NCI-H1694 (cell line): Measurements from ENCODE around the gene ZNF655.

Experiments used
- DNase-seq: peaks from one replicate; lab custom pipeline; 2025; lab: John Stamatoyannopoulos, UW

ZNF655 gene

GRCh38 chr7:99606531-99606930 is 48.1 kb downstream of the ZNF655 start:
- no peak for DNase-seq

GRCh38 chr7:99607548-99607947 is 49.1 kb downstream of the ZNF655 start:
- no peak for DNase-seq

DNA sequence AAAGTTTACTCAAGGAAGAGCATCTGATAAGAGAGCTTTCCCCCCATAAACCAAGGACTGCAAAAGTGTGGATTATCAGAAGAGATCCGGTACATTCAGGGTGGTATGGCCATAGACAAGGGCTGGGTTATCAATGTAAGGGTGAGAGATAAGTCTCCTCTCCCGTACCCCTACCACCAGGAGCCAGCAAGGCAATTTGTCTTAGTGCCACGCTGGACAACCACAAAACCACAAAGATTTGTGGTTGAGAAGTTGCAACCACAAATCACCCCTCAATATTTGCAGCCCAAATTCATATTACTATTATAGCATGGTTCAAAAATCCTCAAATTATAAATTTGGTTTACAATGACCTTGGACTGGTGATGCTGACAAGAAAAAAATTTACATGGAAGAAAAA is 56.1 kb downstream of the ZNF655 start:
- no peak for DNase-seq

GRCh38 chr7:99615989-99616358 is 57.5 kb downstream of the ZNF655 start:
- DNase-seq: no peak

- DNase-seq: peak; percentile 90
Observed at GRCh38 chr7:99616359-99617191, 58.1 kb downstream of the ZNF655 start, which contains the start of gene ZSCAN25. ZSCAN25 (plus strand) TSS chr7:99616946; CDS start chr7:99619607, 2,661 bp downstream.

DNA sequence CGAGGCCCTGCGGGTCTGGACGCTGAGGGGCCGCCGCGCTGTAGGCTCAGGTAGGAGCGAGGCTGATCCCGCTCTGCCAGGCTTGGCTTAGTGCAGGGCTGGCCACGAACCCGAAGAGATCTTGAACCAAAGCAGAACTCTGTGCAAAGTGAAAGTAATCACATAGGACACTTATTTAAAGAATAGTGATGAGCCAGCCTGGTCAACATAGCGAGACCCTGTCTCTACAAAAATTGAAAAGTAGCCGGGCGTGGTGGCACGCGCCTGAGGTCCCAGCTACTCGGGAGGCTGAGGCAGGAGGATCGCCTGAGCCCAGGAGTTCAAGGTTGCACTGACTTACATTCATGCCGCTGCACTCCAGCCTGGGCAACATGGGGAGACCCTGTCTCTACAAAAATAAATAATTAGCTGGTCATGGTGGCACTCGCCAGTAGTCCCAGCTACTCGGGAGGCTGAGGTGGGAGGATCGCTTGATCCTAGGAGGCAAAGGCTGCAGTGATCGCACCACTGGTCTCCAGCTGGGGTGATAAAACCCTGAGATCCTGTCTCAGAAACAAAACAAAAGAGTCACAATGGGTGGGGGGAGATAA is 58.8 kb downstream of the ZNF655 start:
- no peak for DNase-seq

GRCh38 chr7:99618726-99619125 is 60.3 kb downstream of the ZNF655 start:
- no peak for DNase-seq

GRCh38 chr7:99619571-99620130 is 61.2 kb downstream of the ZNF655 start:
- no peak for DNase-seq

DNA sequence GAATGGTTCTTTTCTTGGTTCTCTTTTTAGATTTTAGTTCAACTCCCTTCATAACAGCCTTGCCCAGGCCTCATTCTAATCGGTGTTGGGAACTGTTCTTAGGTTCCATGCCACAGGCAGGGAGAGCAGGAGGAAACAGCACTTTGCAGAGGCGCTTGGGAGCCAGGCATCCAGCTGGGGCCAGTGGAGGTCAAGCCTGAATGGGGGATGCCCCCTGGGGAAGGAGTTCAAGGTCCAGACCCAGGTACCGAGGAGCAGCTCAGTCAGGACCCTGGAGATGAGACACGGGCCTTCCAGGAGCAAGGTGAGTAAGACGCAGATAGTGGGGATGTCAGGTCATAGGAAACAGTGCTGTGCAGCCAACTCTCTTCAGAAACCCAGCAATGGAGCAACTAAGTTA is 62.8 kb downstream of the ZNF655 start:
- no peak for DNase-seq

GRCh38 chr7:99622596-99622995 is 64.2 kb downstream of the ZNF655 start:
- DNase-seq: no peak

GRCh38 chr7:99623091-99623693 is 64.8 kb downstream of the ZNF655 start:
- DNase-seq: no peak

DNA sequence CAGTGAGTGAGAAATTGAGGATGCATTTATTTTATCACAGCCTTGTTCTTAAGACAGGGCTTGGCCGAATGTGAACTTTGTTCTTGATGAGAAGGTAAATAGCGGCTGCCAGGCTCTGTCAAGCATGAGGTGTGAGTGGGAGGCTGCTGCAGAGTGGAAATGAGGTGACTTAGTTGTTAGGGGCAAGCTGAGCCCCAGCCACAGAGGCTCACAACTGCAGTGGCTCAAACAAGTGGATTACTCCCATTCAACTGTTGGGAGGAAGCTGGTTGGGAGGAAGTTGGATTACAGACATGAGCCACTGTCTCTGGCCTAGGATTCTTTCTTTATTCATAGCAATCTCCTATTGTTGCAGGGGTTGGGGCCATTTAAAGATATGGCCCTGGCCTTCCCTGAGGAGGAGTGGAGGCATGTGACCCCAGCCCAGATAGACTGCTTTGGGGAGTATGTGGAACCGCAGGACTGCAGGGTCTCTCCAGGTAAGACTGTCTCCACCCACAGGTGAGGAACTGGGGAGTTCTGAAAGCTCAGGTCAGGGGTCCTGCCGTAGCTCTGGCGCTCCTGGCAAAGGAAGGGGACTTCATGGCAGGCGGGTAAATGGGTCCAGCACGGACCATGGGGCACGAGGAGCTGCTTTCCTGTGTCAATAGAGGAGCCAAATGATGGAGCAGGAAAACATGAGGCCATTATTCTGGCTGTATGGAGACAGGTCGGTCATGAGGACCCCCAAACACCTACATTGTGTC is 65.4 kb downstream of the ZNF655 start:
- DNase-seq: no peak

DNA sequence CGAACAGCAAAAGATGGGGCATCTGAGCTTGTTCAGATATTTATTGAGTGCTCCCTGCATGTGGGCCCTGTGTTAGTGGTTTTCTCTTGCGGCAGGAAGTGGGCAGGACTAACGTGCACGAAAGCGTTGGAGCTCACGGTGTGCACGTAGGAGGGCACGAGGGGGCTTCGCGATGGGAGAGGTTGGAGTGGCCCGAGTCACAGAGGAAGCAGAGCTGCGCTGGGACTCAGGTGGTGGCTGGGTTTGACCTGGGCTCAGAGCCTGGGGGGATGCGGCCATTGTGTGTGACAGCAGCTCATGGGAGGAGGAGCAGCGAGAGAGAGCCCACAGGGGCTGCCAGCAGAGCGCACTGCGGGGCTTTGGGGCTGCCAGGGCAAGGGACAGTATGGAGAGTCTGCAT is 66.0 kb downstream of the ZNF655 start:
- DNase-seq: no peak

DNA sequence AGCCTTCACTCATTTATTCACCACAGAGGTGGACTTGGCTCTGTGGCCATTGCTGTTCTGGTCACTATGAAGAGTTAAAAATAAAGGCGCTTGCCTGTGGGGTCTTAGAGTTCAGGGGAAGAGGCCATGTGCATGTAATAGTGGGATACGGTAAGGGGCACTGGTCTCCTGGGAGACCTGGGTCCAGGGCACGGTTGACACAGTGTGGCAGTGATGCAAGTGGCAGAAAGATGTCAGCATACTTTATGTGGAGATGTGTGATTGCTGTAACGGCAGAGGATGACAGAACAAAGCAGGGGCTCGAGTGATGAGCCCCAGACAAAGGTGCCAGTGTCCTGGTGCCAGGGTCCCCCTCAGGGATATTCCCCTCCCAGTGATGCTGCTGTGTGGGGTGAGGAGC is 66.9 kb downstream of the ZNF655 start:
- no peak for DNase-seq

DNA sequence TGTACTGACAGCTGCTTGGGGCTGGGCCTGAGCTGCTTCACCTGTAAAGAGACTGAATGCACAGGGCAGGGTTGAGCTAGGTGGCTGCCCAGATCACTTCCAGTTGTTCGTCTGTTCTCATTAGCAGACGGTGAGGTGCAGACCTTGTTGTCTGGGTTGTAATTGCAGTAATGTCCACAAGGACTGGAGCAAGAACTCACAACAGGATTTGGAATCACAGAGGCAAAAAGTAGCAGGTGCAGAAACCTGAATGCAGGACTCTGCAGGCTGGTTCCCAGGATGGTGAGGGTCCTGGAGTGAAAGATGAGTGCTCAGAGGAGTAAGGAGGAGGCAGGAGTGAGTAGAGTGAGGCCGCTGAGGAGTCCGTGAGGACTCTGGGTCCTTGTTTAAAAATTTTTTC is 67.5 kb downstream of the ZNF655 start:
- DNase-seq: no peak
